Sigmoid colon (tissue), 7 donors: ENCODE data around the gene LMO7. TPM values are rescaled to one million over a fixed set of nuclear protein-coding genes. Genes with fewer than 3 reads are reported as not detected.

Source experiments
- DNase-seq: peaks from one replicate; pipeline ENCODE4 v3.0.0-alpha.2; 2019
- H3K27ac ChIP-seq, 4 donors: fragments of 200-600 bp; sonication (generic); one replicate each; pipeline ENCODE4 v1.5.1; 2016 to 2019; ENCODE audit warnings: mild to moderate bottlenecking in 1 of 4
- H3K27me3 ChIP-seq, 3 donors: fragments of 200-600 bp; sonication (generic); one replicate each; pipeline ENCODE4 v1.5.1; 2019; ENCODE audit warnings: mild to moderate bottlenecking in 1 of 3
- H3K36me3 ChIP-seq, 4 donors: fragments of 200-600 bp; sonication (generic); one replicate each; pipeline ENCODE4 v1.5.1; 2016 to 2019
- H3K4me1 ChIP-seq, 4 donors: fragments of 200-600 bp; sonication (generic); one replicate each; pipeline ENCODE4 v1.5.1; 2017 to 2019
- H3K4me3 ChIP-seq, 4 donors: fragments of 200-600 bp; sonication (generic); one replicate each; pipeline ENCODE4 v1.5.1; 2017 to 2019; ENCODE audit warnings: mild to moderate bottlenecking in 2 of 4, moderate library complexity in 1 of 4
- H3K9me3 ChIP-seq, 4 donors: fragments of 200-600 bp in 3 of 4; sonication (generic) in 3 of 4; one replicate each; pipeline versions ENCODE4 v1.5.1 to v1.6.1; 2013 to 2019
- CTCF ChIP-seq, 4 experiments: fragments of 450-650 bp in 3 of 4; fragments of 200-600 bp in 1 of 4; IDR thresholded peaks; one replicate each; pipeline ENCODE4 v1.5.1; 2016 to 2019; ENCODE audit warnings: antibody characterized with exemption in 4 of 4, mild to moderate bottlenecking in 3 of 4, moderate library complexity in 2 of 4
- EP300 ChIP-seq, 4 donors: sonication (generic); formaldehyde crosslinking; IDR thresholded peaks; one replicate each; pipeline ENCODE4 v1.6.1; 2017; ENCODE audit warnings: antibody characterized with exemption in 4 of 4
- POLR2A ChIP-seq, 2 donors: fragments of 450-650 bp; IDR thresholded peaks; one replicate each; pipeline ENCODE4 v1.6.1; 2016; ENCODE audit warnings: antibody characterized with exemption in 2 of 2, mild to moderate bottlenecking in 2 of 2, moderate library complexity in 2 of 2
- POLR2AphosphoS5 ChIP-seq, 4 donors: sonication (generic); formaldehyde crosslinking; IDR thresholded peaks; one replicate each; pipeline ENCODE4 v1.6.1; 2017; ENCODE audit warnings: antibody characterized with exemption in 4 of 4
- WGBS, 2 donors: extraction: QIAGEN DNeasy Blood & Tissue Kit; methylation state at CpG; one replicate each; pipeline ENCODE4 v1.1.7; 2013; 5-methylcytosine and 5-hydroxymethylcytosine counted together
- intact Hi-C: fragments of 100-400 bp; cut with DNase I; formaldehyde crosslinking; loops from one replicate; pipeline ENCODE4 v1.15.1; 2023
- polyA plus RNA-seq, 3 donors: library from polyadenylated mRNA; stranded (reverse); fragments of 200-250 nt; gene quantifications; one replicate each; pipeline ENCODE4 v1.2.3, GENCODE V29; 2013
- total RNA-seq, 4 donors: library from RNA; depleted of rRNA; stranded (reverse); fragments of >200 nt; gene quantifications; one replicate each; pipeline ENCODE4 v1.1.0, GENCODE V29; 2016
- donor health status: healthy with polysubstance abuse.
- donor health status: Bipolar disorder and iron deficiency.
- donor health status: healthy.

LMO7 gene
- total and polyA plus RNA-seq, 7 donors, result 5.0 to 66.4 (median 19.4) TPM

- no peaks in the 10 kb centered on the region for H3K9me3 ChIP-seq
These were observed 162.5 kb downstream of the LMO7 start for GRCh38 chr13:75798353-75799255.

GRCh38 chr13:75800545-75800944 is 164.4 kb downstream of the LMO7 start:
- Histone ChIP-seq H3K27me3 (no peaks in the 10 kb centered on the region), H3K4me1 (no peaks in the 10 kb centered on the region), H3K4me3 (no peak overlapping the region), H3K9me3 (no peaks in the 10 kb centered on the region), H3K36me3 (no peaks in the 10 kb centered on the region), H3K27ac (no peak overlapping the region)
- WGBS, 2 donors, result 59 to 75% methylated on average over 9 of the region's 9 CpGs
- TF ChIP-seq CTCF (IDR thresholded peaks at IDR 0.05), result no peak
- TF ChIP-seq EP300 (IDR thresholded peaks at IDR 0.05), result no peak
- TF ChIP-seq POLR2A (IDR thresholded peaks at IDR 0.05), result no peak
- TF ChIP-seq POLR2AphosphoS5 (IDR thresholded peaks at IDR 0.05), result no peak
- no peak for DNase-seq
- intact Hi-C loops, result no loop called here

More at GRCh38 chr13:75798353-75799255, 162.5 kb downstream of the LMO7 start:
- 27 to 68% methylated on average over 7 of the region's 7 CpGs for WGBS, 2 donors
- H3K36me3 ChIP-seq, result no peaks in the 10 kb centered on the region
- no peak overlapping the region for H3K27ac ChIP-seq
- no peak overlapping the region for H3K4me3 ChIP-seq
- TF ChIP-seq EP300 (IDR thresholded peaks at IDR 0.05) (no peak), POLR2AphosphoS5 (IDR thresholded peaks at IDR 0.05) (no peak), POLR2A (IDR thresholded peaks at IDR 0.05) (no peak), CTCF (IDR thresholded peaks at IDR 0.05) (no peak)
- intact Hi-C loops, result no loop called here
- H3K27me3 ChIP-seq, result no peaks in the 10 kb centered on the region
- DNase-seq, result no peak
- H3K4me1 ChIP-seq, result no peaks in the 10 kb centered on the region

DNA sequence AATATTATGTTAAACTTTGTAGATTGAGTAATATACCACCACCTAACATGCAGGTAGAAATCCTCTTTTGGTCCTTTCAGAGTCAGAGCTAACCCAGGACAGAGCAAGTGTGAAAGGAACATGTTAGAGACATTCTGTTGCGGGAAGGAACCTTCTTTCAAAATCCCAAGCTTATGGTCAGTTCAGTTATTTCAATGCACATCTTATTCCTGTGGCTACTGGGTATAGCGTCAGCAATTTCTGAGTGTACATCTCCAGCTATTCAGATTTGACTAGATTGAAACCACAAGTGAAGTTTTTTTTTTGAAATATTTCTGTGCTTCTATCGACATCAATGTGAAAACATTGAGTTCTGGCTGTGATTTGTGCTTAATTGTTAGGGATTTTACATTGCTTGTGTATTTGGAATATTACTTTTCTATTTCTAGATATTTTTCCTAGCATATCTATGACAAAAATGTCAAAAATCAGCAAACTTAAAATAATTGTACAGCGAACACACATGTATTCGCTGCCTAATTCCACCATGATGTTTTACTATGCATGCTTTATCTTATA is 165.3 kb downstream of the LMO7 start:
- Histone ChIP-seq H3K4me3 (no peak overlapping the region), H3K36me3 (no peaks in the 10 kb centered on the region), H3K9me3 (no peaks in the 10 kb centered on the region), H3K27ac (no peak overlapping the region), H3K4me1 (no peaks in the 10 kb centered on the region), H3K27me3 (no peaks in the 10 kb centered on the region)
- intact Hi-C loops, result no loop called here
- WGBS, 2 donors, result 92 to 94% methylated on average over 5 of the region's 5 CpGs
- TF ChIP-seq POLR2AphosphoS5 (IDR thresholded peaks at IDR 0.05) (no peak), EP300 (IDR thresholded peaks at IDR 0.05) (no peak), CTCF (IDR thresholded peaks at IDR 0.05) (no peak), POLR2A (IDR thresholded peaks at IDR 0.05) (no peak)
- DNase-seq, result no peak

GRCh38 chr13:75802161-75802560 is 166.0 kb downstream of the LMO7 start:
- TF ChIP-seq CTCF (IDR thresholded peaks at IDR 0.05) (no peak), POLR2AphosphoS5 (IDR thresholded peaks at IDR 0.05) (no peak), POLR2A (IDR thresholded peaks at IDR 0.05) (no peak), EP300 (IDR thresholded peaks at IDR 0.05) (no peak)
- Histone ChIP-seq H3K4me1 (no peaks in the 10 kb centered on the region), H3K36me3 (no peaks in the 10 kb centered on the region), H3K27ac (no peak overlapping the region), H3K9me3 (no peaks in the 10 kb centered on the region), H3K4me3 (no peak overlapping the region), H3K27me3 (no peaks in the 10 kb centered on the region)
- intact Hi-C loops, result no loop called here
- DNase-seq, result no peak
- WGBS, 2 donors, result 23 to 61% methylated on average over 5 of the region's 5 CpGs
